Trophoblast cell (in vitro differentiated cells and primary cell): Measurements from ENCODE around the gene FGF18.

Experiments used
- DNase-seq, 2 donors: peaks; one replicate each; pipeline ENCODE4 v3.0.0-alpha.2; 2016
- H2AFZ ChIP-seq: 2 replicates; pipeline ENCODE4 v1.6.1; 2013; ENCODE audit warnings: low read length, moderate library complexity, mild to moderate bottlenecking; ENCODE audit not compliant: insufficient read depth, poor library complexity
- H2AK5ac ChIP-seq: 2 replicates; pipeline ENCODE4 v1.6.1; 2013; ENCODE audit warnings: mild to moderate bottlenecking, low read length
- H2BK120ac ChIP-seq: 2 replicates; pipeline ENCODE4 v1.6.1; 2013; ENCODE audit warnings: low read length, mild to moderate bottlenecking, moderate library complexity; ENCODE audit not compliant: insufficient read depth, poor library complexity
- H2BK12ac ChIP-seq: 2 replicates; pipeline ENCODE4 v1.6.1; 2013; ENCODE audit warnings: mild to moderate bottlenecking, low read length, moderate library complexity
- H2BK5ac ChIP-seq: 2 replicates; pipeline ENCODE4 v1.6.1; 2013; ENCODE audit warnings: low read length, low read depth, moderate library complexity, mild to moderate bottlenecking; ENCODE audit not compliant: poor library complexity
- H3K14ac ChIP-seq: 2 replicates; pipeline ENCODE4 v1.6.1; 2013; ENCODE audit warnings: mild to moderate bottlenecking, low read length
- H3K18ac ChIP-seq: 2 replicates; pipeline ENCODE4 v1.6.1; 2013; ENCODE audit warnings: mild to moderate bottlenecking, low read length
- H3K23ac ChIP-seq: 2 replicates; pipeline ENCODE4 v1.6.1; 2013; ENCODE audit warnings: low read length
- H3K27ac ChIP-seq: 2 replicates; pipeline ENCODE4 v1.5.1; 2013; ENCODE audit warnings: low read depth, mild to moderate bottlenecking, inconsistent platforms, low read length, moderate library complexity
- H3K27me3 ChIP-seq: 2 replicates; pipeline ENCODE4 v1.6.1; 2013; ENCODE audit warnings: inconsistent platforms, mild to moderate bottlenecking, low read length, moderate library complexity; ENCODE audit not compliant: insufficient read depth
- H3K36me3 ChIP-seq, 2 experiments: 1 replicate in 1 of 2; 2 replicates in 1 of 2; pipeline ENCODE4 v1.6.1; 2013; ENCODE audit warnings: low read length in 2 of 2, mild to moderate bottlenecking in 2 of 2, moderate library complexity in 1 of 2; ENCODE audit not compliant: insufficient read depth in 2 of 2, control insufficient read depth in 1 of 2
- H3K4ac ChIP-seq: 2 replicates; pipeline ENCODE4 v1.6.1; 2013; ENCODE audit warnings: low read depth, mild to moderate bottlenecking, low read length, moderate library complexity
- H3K4me1 ChIP-seq, 2 experiments: 1 replicate in 1 of 2; 2 replicates in 1 of 2; pipeline ENCODE4 v1.6.1; 2013; ENCODE audit warnings: low read length in 2 of 2, mild to moderate bottlenecking in 2 of 2, moderate library complexity in 1 of 2; ENCODE audit not compliant: insufficient read depth in 2 of 2, control insufficient read depth in 1 of 2
- H3K4me2 ChIP-seq: 2 replicates; pipeline ENCODE4 v1.6.1; 2013; ENCODE audit warnings: inconsistent platforms, mild to moderate bottlenecking, low read length, moderate library complexity
- H3K4me3 ChIP-seq: 2 replicates; pipeline ENCODE4 v1.5.1; 2013; ENCODE audit warnings: mild to moderate bottlenecking, low read depth, low read length, inconsistent platforms
- H3K79me1 ChIP-seq: one replicate; pipeline ENCODE4 v1.6.1; 2013; ENCODE audit warnings: low read length
- H3K79me2 ChIP-seq: 2 replicates; pipeline ENCODE4 v1.6.1; 2013; ENCODE audit warnings: low read length, mild to moderate bottlenecking; ENCODE audit not compliant: control insufficient read depth, insufficient read depth, poor library complexity
- H3K9ac ChIP-seq: 2 replicates; pipeline ENCODE4 v1.6.1; 2013; ENCODE audit warnings: mild to moderate bottlenecking, low read length
- H3K9me3 ChIP-seq: 2 replicates; pipeline ENCODE4 v1.6.1; 2013; ENCODE audit warnings: low read depth, mild to moderate bottlenecking, control low read depth, inconsistent platforms, low read length; ENCODE audit not compliant: insufficient read depth
- H4K12ac ChIP-seq: 2 replicates; pipeline ENCODE4 v1.6.1; 2013; ENCODE audit warnings: low read depth, mild to moderate bottlenecking, low read length, moderate library complexity
- H4K8ac ChIP-seq: 2 replicates; pipeline ENCODE4 v1.6.1; 2013; ENCODE audit warnings: low read depth, mild to moderate bottlenecking, low read length, moderate library complexity
- H4K91ac ChIP-seq: one replicate; pipeline ENCODE4 v1.6.1; 2013; ENCODE audit warnings: low read depth, mild to moderate bottlenecking, low read length, moderate library complexity
- WGBS: extraction: QIAGEN DNeasy Blood & Tissue Kit; methylation state at CpG from one replicate; pipeline ENCODE4 v1.1.7; 2013; ENCODE audit warnings: missing lambda C conversion rate; ENCODE audit not compliant: insufficient read length, insufficient coverage; ENCODE audit errors: extremely low coverage; 5-methylcytosine and 5-hydroxymethylcytosine counted together

The FGF18 gene

DNA sequence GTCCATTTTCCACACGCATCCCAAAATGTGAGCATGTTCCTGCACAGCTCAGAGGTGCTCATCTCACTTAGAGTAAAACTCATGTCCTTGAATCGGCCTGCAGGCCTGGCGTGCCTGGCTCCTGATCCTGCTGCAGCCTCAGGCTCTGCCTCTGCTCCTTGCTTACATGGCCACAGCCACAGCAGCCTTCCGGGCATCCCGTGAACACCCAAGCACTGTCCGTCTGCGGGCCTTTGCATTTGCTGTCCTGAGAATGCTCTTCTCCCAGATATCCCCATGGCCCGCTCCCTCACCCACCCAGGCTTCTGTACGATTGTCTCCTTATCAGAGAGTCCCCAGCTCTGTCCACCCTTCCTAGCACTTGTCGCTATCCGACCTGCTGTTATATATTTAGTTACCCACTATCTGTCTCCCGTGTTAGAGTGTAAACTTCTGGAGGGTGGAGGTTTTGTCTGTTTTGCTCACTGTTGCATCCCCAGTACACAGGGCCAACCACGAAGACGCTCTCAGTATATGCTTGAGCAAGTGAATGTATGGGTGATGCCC is 21.9 kb downstream of the FGF18 start:
- H3K4me3 ChIP-seq: no peak overlapping the region
- no peak overlapping the region for H3K27ac ChIP-seq
- no CpG with 5 or more reads among the region's 14 CpGs for WGBS
- H3K79me2 ChIP-seq: no peaks in the 10 kb centered on the region
- no peak overlapping the region for H4K91ac ChIP-seq
- H3K4me2 ChIP-seq: no peak overlapping the region
- no peak overlapping the region for H2BK5ac ChIP-seq
- H2AFZ ChIP-seq: no peak overlapping the region
- H3K36me3 ChIP-seq: no peaks in the 10 kb centered on the region
- no peaks in the 10 kb centered on the region for H3K27me3 ChIP-seq
- no peak overlapping the region for H3K14ac ChIP-seq
- peaks cover 1% of the 10 kb centered on the region for H3K9me3 ChIP-seq
- H3K18ac ChIP-seq: no peak overlapping the region
- no peak overlapping the region for H3K23ac ChIP-seq
- peak overlapping the region; percentile 18 for H3K9ac ChIP-seq
- no peak overlapping the region for H2BK12ac ChIP-seq
- no peak for DNase-seq
- no peak overlapping the region for H4K12ac ChIP-seq
- H3K4me1 ChIP-seq: no peaks in the 10 kb centered on the region
- H2BK120ac ChIP-seq: no peak overlapping the region
- no peaks in the 10 kb centered on the region for H3K79me1 ChIP-seq
- no peak overlapping the region for H4K8ac ChIP-seq
- H3K4ac ChIP-seq: no peak overlapping the region
- H2AK5ac ChIP-seq: no peak overlapping the region

DNA sequence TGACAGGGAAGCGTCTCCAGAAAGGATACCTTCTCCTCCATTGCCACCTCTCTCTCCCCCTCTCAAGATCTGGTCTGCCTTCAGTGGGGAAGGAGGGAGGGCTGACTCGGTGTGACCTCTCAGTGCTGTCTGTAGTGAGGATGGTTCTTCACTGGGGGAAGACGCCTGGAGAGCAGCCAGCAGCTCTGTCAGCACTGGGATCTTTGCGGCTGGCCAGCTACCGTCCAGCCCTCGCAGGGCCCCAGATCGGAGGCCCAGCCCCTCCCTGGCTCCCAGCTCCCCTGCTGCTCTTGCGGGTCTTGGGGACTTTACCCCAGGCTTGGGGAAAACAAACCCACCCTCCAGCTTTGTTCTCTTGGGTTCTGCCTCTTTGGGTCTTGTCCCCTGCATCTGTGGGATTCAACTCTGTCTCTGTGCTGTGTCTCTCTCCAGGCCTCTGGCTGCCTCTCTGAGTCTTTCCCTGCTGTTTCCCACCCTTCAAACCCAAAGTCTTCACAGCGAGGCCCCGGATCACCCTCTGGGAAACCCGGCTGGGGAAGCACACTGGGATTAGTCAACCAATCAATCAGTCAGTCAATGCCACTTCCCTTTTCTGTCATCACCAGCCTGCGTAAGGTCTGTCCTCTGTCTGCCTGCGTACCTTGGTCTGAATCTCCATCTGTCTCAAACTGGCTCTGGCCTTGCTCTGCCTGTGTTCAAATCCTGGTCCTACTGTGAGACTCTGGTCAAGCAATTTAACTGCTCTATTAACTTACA is 23.0 kb downstream of the FGF18 start:
- no peak overlapping the region for H2BK5ac ChIP-seq
- no peak overlapping the region for H3K23ac ChIP-seq
- no peak overlapping the region for H3K9ac ChIP-seq
- H3K79me1 ChIP-seq: no peaks in the 10 kb centered on the region
- no peak overlapping the region for H4K12ac ChIP-seq
- no peaks in the 10 kb centered on the region for H3K4me1 ChIP-seq
- no peaks in the 10 kb centered on the region for H3K36me3 ChIP-seq
- H4K91ac ChIP-seq: no peak overlapping the region
- no peak overlapping the region for H2BK120ac ChIP-seq
- no CpG with 5 or more reads among the region's 13 CpGs for WGBS
- H3K27me3 ChIP-seq: no peaks in the 10 kb centered on the region
- peaks cover 1% of the 10 kb centered on the region for H3K9me3 ChIP-seq
- H2BK12ac ChIP-seq: no peak overlapping the region
- no peak overlapping the region for H3K18ac ChIP-seq
- H2AFZ ChIP-seq: no peak overlapping the region
- H3K14ac ChIP-seq: no peak overlapping the region
- no peak overlapping the region for H4K8ac ChIP-seq
- DNase-seq: no peak
- no peaks in the 10 kb centered on the region for H3K79me2 ChIP-seq
- no peak overlapping the region for H2AK5ac ChIP-seq
- H3K4ac ChIP-seq: no peak overlapping the region
- H3K27ac ChIP-seq: no peak overlapping the region
- H3K4me2 ChIP-seq: no peak overlapping the region
- no peak overlapping the region for H3K4me3 ChIP-seq

DNA sequence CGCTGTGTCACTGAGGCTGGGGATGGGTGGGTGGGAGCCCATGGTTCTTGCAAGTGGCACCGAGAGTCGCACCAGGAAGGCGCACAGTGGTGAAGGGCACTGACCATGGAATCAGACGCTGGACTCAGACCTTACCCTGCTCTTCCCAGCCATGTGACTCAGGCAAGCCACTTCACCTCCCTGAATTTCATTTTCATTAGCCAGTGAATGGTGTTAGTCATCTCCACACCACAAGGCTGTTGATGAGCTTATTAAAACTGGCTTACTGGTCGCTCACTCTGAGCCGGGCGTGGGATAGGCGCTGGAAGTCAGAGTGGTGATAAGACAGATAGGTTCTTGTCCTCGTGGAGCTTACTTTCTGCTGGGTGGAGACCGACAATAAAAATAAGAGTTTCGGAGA is 25.1 kb downstream of the FGF18 start:
- no peak for DNase-seq
- H2BK12ac ChIP-seq: no peak overlapping the region
- no peak overlapping the region for H3K27ac ChIP-seq
- no peak overlapping the region for H4K8ac ChIP-seq
- no peaks in the 10 kb centered on the region for H3K27me3 ChIP-seq
- H3K4ac ChIP-seq: no peak overlapping the region
- H2AFZ ChIP-seq: no peak overlapping the region
- no peaks in the 10 kb centered on the region for H3K79me2 ChIP-seq
- peaks cover 1% of the 10 kb centered on the region for H3K9me3 ChIP-seq
- no peak overlapping the region for H3K9ac ChIP-seq
- H3K4me1 ChIP-seq: no peaks in the 10 kb centered on the region
- WGBS: no CpG with 5 or more reads among the region's 12 CpGs
- no peak overlapping the region for H3K14ac ChIP-seq
- no peak overlapping the region for H2AK5ac ChIP-seq
- no peak overlapping the region for H3K4me2 ChIP-seq
- H2BK5ac ChIP-seq: no peak overlapping the region
- no peaks in the 10 kb centered on the region for H3K79me1 ChIP-seq
- H3K36me3 ChIP-seq: no peaks in the 10 kb centered on the region
- no peak overlapping the region for H3K18ac ChIP-seq
- no peak overlapping the region for H4K91ac ChIP-seq
- H2BK120ac ChIP-seq: no peak overlapping the region
- H3K23ac ChIP-seq: no peak overlapping the region
- H4K12ac ChIP-seq: no peak overlapping the region
- H3K4me3 ChIP-seq: no peak overlapping the region

DNA sequence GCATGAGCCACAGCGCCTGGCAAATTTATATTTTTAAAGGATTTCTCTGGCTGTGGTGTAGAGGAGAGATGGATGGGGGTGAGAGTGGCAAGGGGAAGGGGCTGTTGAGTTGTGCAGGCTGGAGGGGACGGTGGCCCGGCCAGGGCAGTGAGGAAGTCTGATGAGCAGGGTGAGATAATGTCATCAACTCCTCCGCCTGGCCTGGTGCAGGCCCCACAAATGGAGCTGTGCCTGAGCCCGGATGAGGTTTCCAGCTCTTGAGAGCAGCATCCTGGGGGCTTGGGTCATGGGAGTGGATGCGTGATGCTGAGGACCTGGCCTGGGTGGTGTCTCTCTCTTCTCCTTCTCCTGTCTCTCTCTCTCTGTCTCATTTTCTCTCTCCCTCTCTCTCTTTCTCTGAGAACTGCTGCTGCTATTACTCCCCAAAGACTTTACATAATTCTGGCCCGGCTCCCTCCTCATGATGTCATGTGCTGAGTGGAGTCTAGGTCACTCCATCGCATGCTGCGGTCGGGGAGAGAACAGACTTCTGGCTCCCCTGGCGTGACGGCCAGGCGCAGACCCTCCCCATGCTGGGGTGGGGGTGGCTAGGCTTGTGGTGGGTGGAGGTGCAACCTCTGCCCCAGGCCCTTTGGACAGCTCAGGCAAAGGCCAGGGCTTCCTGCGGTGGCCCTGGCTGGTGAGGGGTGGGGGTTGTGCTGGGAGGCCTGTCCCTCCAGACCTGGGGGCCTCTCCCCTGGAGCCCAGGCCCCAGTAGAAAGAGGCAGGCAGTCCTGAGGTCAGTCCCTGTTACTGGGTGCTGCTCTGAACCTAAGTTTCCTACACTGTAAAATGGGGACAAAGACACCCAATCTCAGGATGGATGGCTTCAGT is 26.4 kb downstream of the FGF18 start:
- no peak for DNase-seq
- H2BK12ac ChIP-seq: no peak overlapping the region
- no peaks in the 10 kb centered on the region for H3K79me2 ChIP-seq
- peaks cover 0 to 2% of the 10 kb centered on the region in 2 experiments for H3K4me1 ChIP-seq
- no peak overlapping the region for H2BK5ac ChIP-seq
- H3K4me2 ChIP-seq: no peak overlapping the region
- no peak overlapping the region for H3K14ac ChIP-seq
- H3K9ac ChIP-seq: no peak overlapping the region
- no peak overlapping the region for H2AK5ac ChIP-seq
- H4K8ac ChIP-seq: no peak overlapping the region
- no CpG with 5 or more reads among the region's 14 CpGs for WGBS
- H3K27me3 ChIP-seq: no peaks in the 10 kb centered on the region
- no peak overlapping the region for H2BK120ac ChIP-seq
- H4K12ac ChIP-seq: no peak overlapping the region
- no peak overlapping the region for H3K4me3 ChIP-seq
- H3K18ac ChIP-seq: no peak overlapping the region
- H3K9me3 ChIP-seq: peaks cover 1% of the 10 kb centered on the region
- H3K23ac ChIP-seq: no peak overlapping the region
- peaks cover 3% of the 10 kb centered on the region for H3K79me1 ChIP-seq
- H3K4ac ChIP-seq: no peak overlapping the region
- no peak overlapping the region for H3K27ac ChIP-seq
- no peak overlapping the region for H2AFZ ChIP-seq
- H3K36me3 ChIP-seq: no peaks in the 10 kb centered on the region
- no peak overlapping the region for H4K91ac ChIP-seq
